Measurements from ENCODE around the gene ZNF41. TPM values are rescaled to one million over a fixed set of nuclear protein-coding genes. Genes with fewer than 3 reads are reported as not detected.

Gene ZNF41
- polyA plus RNA-seq, 1 of the 3 experiments (the other 2 are of a cell fraction), result 2.7 TPM

DNA sequence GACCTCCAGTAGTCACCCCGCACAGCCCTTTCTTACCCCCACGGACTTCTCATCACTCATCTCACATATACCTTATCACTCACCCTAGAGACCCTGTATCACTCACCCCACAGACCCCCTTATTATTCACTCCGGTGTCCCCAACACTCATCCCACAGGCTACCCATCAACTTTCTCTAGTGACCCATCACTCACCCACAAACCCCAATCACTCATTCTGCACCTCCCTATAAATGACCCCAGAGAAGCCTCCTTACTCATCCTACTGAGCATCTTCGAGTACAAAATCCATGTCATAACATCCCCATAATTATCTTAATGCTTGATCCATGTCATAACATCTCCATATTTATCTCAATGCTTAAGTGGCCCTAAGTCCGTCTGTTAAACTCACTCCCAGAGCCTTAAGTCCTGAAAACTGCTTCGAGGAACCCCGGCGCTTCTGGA is 934 bp downstream of the ZNF41 start:
- TF ChIP-seq EP300 (IDR thresholded peaks at IDR 0.05; ENCODE audit: borderline replicate concordance in 1 of 2, low read depth in 1 of 2, low read length in 1 of 2), result no peak
- no peak for TF ChIP-seq SMC3 (IDR thresholded peaks at IDR 0.05; ENCODE audit: low read depth, low read length)
- TF ChIP-seq, protein P1, sequence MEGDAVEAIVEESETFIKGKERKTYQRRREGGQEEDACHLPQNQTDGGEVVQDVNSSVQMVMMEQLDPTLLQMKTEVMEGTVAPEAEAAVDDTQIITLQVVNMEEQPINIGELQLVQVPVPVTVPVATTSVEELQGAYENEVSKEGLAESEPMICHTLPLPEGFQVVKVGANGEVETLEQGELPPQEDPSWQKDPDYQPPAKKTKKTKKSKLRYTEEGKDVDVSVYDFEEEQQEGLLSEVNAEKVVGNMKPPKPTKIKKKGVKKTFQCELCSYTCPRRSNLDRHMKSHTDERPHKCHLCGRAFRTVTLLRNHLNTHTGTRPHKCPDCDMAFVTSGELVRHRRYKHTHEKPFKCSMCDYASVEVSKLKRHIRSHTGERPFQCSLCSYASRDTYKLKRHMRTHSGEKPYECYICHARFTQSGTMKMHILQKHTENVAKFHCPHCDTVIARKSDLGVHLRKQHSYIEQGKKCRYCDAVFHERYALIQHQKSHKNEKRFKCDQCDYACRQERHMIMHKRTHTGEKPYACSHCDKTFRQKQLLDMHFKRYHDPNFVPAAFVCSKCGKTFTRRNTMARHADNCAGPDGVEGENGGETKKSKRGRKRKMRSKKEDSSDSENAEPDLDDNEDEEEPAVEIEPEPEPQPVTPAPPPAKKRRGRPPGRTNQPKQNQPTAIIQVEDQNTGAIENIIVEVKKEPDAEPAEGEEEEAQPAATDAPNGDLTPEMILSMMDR (IDR thresholded peaks at IDR 0.05), result no peak
- no peak for TF ChIP-seq RCOR1 (IDR thresholded peaks at IDR 0.05; ENCODE audit: low read length)
- TF ChIP-seq, protein P2, sequence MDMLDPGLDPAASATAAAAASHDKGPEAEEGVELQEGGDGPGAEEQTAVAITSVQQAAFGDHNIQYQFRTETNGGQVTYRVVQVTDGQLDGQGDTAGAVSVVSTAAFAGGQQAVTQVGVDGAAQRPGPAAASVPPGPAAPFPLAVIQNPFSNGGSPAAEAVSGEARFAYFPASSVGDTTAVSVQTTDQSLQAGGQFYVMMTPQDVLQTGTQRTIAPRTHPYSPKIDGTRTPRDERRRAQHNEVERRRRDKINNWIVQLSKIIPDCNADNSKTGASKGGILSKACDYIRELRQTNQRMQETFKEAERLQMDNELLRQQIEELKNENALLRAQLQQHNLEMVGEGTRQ (IDR thresholded peaks at IDR 0.05; ENCODE audit: borderline replicate concordance, low read depth, low read length), result no peak
- no peak for TF ChIP-seq POLR2AphosphoS5 (IDR thresholded peaks at IDR 0.05; ENCODE audit: low read depth, low read length)
- TF ChIP-seq FOXJ3 (CRISPR knock-in tag; IDR thresholded peaks at IDR 0.05), result no peak
- no peak for TF ChIP-seq NFIC (IDR thresholded peaks at IDR 0.05; ENCODE audit: borderline replicate concordance)
- no peak for TF ChIP-seq EZH2phosphoT487 (IDR thresholded peaks at IDR 0.05; ENCODE audit: borderline replicate concordance, low read depth)
- TF ChIP-seq TAF1 (IDR thresholded peaks at IDR 0.05; ENCODE audit: borderline replicate concordance, low read depth, low read length), result no peak
- TF ChIP-seq, protein P3, sequence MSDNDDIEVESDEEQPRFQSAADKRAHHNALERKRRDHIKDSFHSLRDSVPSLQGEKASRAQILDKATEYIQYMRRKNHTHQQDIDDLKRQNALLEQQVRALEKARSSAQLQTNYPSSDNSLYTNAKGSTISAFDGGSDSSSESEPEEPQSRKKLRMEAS (IDR thresholded peaks at IDR 0.05; ENCODE audit: low read depth), result no peak
- no peak for TF ChIP-seq FOSL2 (IDR thresholded peaks at IDR 0.05; ENCODE audit: borderline replicate concordance, low read depth)
- no peak for TF ChIP-seq RFX5 (IDR thresholded peaks at IDR 0.05; ENCODE audit: low read length)
- H3K4me2 ChIP-seq, result peak overlapping the region; percentile 80
- ChIA-PET CTCF (no interaction called here), POLR2A (no interaction called here)
- peak overlapping the region in 1 of 2 experiments; percentile 81; a peak in 3 of 4 replicates for H3K27ac ChIP-seq (ENCODE audit: low read depth in 2 of 2, low read length in 1 of 2)
- H3K4me1 ChIP-seq (ENCODE audit: control insufficient read depth in 1 of 2, insufficient read depth in 2 of 2, low read depth in 1 of 2, low read length in 1 of 2), result no peaks in the 10 kb centered on the region; a peak in 1 of 4 replicates
- no peaks in the 10 kb centered on the region for H3F3A ChIP-seq (replicated peaks; ENCODE audit: insufficient read depth)
- peak; percentile 18 for DNase-seq
- no peaks in the 10 kb centered on the region for H3K9me2 ChIP-seq
- H3K36me3 ChIP-seq (replicated peaks in 1 of 2; ENCODE audit: control insufficient read depth in 1 of 2, insufficient read depth in 2 of 2, low read length in 1 of 2), result peaks cover 0 to 5% of the 10 kb centered on the region in 2 experiments
- peak overlapping the region; percentile 85 for H3K9ac ChIP-seq
- WGBS (ENCODE audit: low lambda C conversion rate), result 33% methylated on average over 8 of the region's 8 CpGs
- no peaks in the 10 kb centered on the region for H3K9me3 ChIP-seq
- H3K4me3 ChIP-seq (ENCODE audit: low read depth in 2 of 2, low read length in 1 of 2), result peak overlapping the region; percentile 57 to 66
- no peaks in the 10 kb centered on the region for H4K20me1 ChIP-seq (ENCODE audit: insufficient read depth)
- peaks cover 55% of the 10 kb centered on the region; the same call in 1 of the 2 replicates for H3K79me2 ChIP-seq (ENCODE audit: insufficient read depth)
- H3K27me3 ChIP-seq (ENCODE audit: insufficient read depth), result no peaks in the 10 kb centered on the region; the same call in 1 of the 2 replicates
- H2AFZ ChIP-seq (ENCODE audit: low read depth), result peak overlapping the region; percentile 86; the same call in 1 of the 2 replicates

DNA sequence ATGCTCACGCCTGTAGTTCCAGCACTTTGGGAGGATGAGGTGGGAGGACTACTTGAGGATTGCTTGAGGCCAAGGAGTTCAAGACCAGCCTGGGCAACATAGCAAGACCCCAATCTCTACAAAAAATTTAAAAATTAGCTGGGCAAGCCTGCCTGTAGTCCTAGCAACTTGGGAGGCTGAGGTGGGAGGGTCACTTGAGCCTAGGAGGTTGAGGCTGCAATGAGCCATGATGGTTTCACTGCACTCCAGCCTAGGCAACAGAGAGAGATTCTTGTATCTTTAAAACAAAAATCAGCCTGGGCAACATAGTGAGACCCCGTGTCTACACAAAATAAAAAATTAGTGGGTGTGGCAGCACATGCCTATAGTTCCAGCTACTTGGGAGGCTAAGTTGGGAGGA is 1.9 kb downstream of the ZNF41 start:
- Histone ChIP-seq H3K4me3 (ENCODE audit: low read depth in 2 of 2, low read length in 1 of 2) (no peak overlapping the region), H3K9ac (no peak overlapping the region), H2AFZ (ENCODE audit: low read depth) (no peak overlapping the region), H3K9me3 (no peaks in the 10 kb centered on the region), H3K36me3 (replicated peaks in 1 of 2; ENCODE audit: control insufficient read depth in 1 of 2, insufficient read depth in 2 of 2, low read length in 1 of 2) (peaks cover 0 to 5% of the 10 kb centered on the region in 2 experiments), H3K4me2 (peak overlapping the region; percentile 80; the same call in 1 of the 2 replicates), H3K9me2 (no peaks in the 10 kb centered on the region), H3F3A (replicated peaks; ENCODE audit: insufficient read depth) (no peaks in the 10 kb centered on the region), H3K27ac (ENCODE audit: low read depth in 2 of 2, low read length in 1 of 2) (no peak overlapping the region), H3K4me1 (ENCODE audit: control insufficient read depth in 1 of 2, insufficient read depth in 2 of 2, low read depth in 1 of 2, low read length in 1 of 2) (no peaks in the 10 kb centered on the region; a peak in 1 of 4 replicates), H3K27me3 (ENCODE audit: insufficient read depth) (no peaks in the 10 kb centered on the region; the same call in 1 of the 2 replicates), H3K79me2 (ENCODE audit: insufficient read depth) (peaks cover 52% of the 10 kb centered on the region; the same call in 1 of the 2 replicates), H4K20me1 (ENCODE audit: insufficient read depth) (no peaks in the 10 kb centered on the region)
- DNase-seq, result no peak
- POLR2A ChIA-PET, result no interaction called here
- 57% methylated on average over 2 of the region's 2 CpGs for WGBS (ENCODE audit: low lambda C conversion rate)
- CTCF ChIA-PET, result no interaction called here
- no peak for TF ChIP-seq GABPA (IDR thresholded peaks at IDR 0.05; ENCODE audit: low read depth)
- TF ChIP-seq, protein P2 (IDR thresholded peaks at IDR 0.05; ENCODE audit: borderline replicate concordance, low read depth, low read length), result no peak
- no peak for TF ChIP-seq MXI1 (IDR thresholded peaks at IDR 0.05; ENCODE audit: low read depth, low read length)
- TF ChIP-seq SIN3A (IDR thresholded peaks at IDR 0.05; ENCODE audit: borderline replicate concordance, low read depth, low read length), result no peak
- no peak for TF ChIP-seq ELF1 (IDR thresholded peaks at IDR 0.05)
- no peak for TF ChIP-seq EZH2phosphoT487 (IDR thresholded peaks at IDR 0.05; ENCODE audit: borderline replicate concordance, low read depth)
- TF ChIP-seq GATA2 (CRISPR knock-in tag; IDR thresholded peaks at IDR 0.05), result no peak
- no peak for TF ChIP-seq JUND (IDR thresholded peaks at IDR 0.05)
- TF ChIP-seq RXRA (IDR thresholded peaks at IDR 0.05; ENCODE audit: borderline replicate concordance, low read depth), result no peak
- no peak for TF ChIP-seq NRF1 (IDR thresholded peaks at IDR 0.05; ENCODE audit: low read depth, low read length)
